ENCODE data around the gene TAF10. TPM values are rescaled to one million over a fixed set of nuclear protein-coding genes. Genes with fewer than 3 reads are reported as not detected.
A peak's percentile ranks its signal among the peaks of the same experiment; 100 is the strongest.

Gene TAF10
- total and polyA plus RNA-seq, 5 experiments from 2014 or later = 107 to 332 (median 247) TPM

DNA sequence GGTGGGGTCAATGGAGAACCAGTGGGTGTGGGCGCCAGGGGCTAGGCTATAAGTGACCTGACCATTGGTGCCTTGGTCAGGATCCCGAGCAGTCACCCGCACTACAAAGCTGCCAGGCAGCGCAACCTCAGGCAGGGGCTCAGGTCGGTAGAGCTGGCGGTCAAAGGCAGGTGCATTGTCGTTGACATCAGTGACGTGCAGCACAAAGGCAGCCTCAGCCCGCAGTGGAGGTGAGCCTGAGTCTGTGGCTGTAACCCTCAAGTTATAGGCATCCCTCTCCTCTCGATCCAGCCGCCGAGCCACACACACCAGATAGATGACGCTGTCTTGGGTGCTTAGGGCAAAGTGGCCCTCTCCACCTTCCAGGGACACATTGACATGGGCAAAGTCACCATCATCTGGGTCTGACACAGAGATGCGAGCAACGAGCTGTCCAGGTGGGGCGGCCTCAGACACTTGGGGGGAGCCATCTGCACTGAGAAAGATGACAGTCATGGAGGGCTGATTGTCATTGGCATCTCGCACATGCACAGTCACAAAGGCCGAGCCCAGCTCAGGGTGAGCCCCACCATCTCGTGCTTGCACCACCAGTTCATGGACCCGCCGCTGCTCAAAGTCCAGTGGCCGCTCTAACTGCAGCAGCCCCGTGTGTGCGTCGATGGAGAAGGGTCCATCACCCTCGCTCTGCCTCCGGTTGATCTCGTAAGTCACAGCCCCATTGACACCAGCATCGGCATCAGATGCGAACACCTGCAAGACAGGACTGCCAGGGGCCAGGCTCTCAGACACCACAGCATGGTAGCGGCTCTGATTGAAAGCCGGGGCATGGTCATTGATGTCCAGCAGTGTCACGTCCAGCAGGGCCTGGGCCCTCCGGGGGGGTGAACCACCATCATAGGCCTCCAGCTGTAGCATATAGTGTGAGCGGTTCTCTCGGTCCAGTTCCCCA is 28.3 kb upstream of the TAF10 start:
- H3K27ac Mint-ChIP-seq = no peak overlapping the region
- no peak for DNase-seq
- POLR2A ChIA-PET = interaction anchor here (1.5 to 1.8 kb wide), 3 partner anchors 21 to 42 kb away, joined by 6 to 7 read pairs (median 6); partner anchors contain the start of genes MRPL17, TAF10 and TPP1
- H3K4me1 Mint-ChIP-seq = peaks cover 2 to 10% (median 7%) of the 10 kb centered on the region in 4 donors
- H3K27me3 Mint-ChIP-seq = no peaks in the 10 kb centered on the region
- ATAC-seq = no peak
- H3K4me3 Mint-ChIP-seq = no peak overlapping the region
- H3K36me3 Mint-ChIP-seq = peaks cover 0 to 10% (median 0%) of the 10 kb centered on the region in 3 donors
- H3K9me3 Mint-ChIP-seq = no peaks in the 10 kb centered on the region

DNA sequence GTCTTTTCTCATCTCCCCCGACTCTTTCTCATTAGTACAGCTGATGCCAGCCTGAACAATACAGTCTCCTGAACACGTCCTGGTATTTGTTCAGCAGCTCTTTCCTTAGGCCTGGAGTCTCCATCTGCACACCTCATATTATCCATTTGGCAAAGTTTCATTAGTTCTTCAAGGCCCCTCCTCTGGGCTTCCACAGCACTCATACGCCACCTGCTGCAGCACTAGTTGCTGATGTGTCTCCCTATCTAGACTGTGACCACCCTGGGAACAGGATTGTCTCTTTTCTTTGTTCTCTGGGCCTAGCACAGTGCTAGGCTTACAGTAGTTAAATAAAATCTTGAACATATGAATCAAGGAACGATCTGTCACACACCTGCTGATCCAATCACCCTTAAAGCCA is 26.4 kb upstream of the TAF10 start:
- Mint-ChIP-seq H3K9me3 (no peaks in the 10 kb centered on the region), H3K4me1 (peaks cover 2 to 8% (median 5%) of the 10 kb centered on the region in 4 donors), H3K27ac (no peak overlapping the region), H3K4me3 (no peak overlapping the region), H3K27me3 (no peaks in the 10 kb centered on the region), H3K36me3 (peaks cover 0 to 13% (median 0%) of the 10 kb centered on the region in 3 donors)
- POLR2A ChIA-PET = interaction anchor here (0.8 to 4.3 kb wide), 4 partner anchors 9 to 26 kb away, joined by 3 to 18 read pairs (median 6); partner anchors contain the start of gene TAF10
- DNase-seq (no peak), ATAC-seq (no peak)

DNA sequence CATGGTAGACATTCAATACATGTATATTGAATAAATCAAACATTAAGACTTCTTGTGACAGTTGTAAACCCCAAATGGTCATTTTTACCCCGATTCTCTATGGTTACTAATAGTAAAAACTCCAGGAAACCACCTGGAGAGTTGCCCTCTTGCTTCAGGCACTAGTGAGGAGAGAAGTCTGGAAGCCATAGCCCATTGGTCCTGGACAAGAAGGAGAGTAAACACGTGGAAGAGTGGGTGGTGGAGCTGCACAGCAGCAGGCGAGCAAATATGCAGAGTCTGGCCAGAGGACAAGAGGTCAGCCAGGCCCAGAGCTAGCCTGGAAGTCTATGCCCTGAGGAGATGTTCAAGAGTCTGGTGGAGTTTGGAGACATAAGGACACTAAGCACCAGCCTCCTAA is 25.9 kb upstream of the TAF10 start:
- H3K4me3 Mint-ChIP-seq = no peak overlapping the region
- ATAC-seq = no peak
- H3K4me1 Mint-ChIP-seq = peaks cover 2 to 8% (median 6%) of the 10 kb centered on the region in 4 donors
- H3K9me3 Mint-ChIP-seq = no peaks in the 10 kb centered on the region
- DNase-seq = no peak
- no peak overlapping the region for H3K27ac Mint-ChIP-seq
- peaks cover 0 to 19% (median 0%) of the 10 kb centered on the region in 3 donors for H3K36me3 Mint-ChIP-seq
- no peaks in the 10 kb centered on the region for H3K27me3 Mint-ChIP-seq
- POLR2A ChIA-PET = interaction anchor here (1.2 to 4.3 kb wide), 2 partner anchors 10 to 19 kb away, joined by 4 to 18 read pairs; partner anchors contain the start of gene TPP1

- Mint-ChIP-seq H3K36me3 (peaks cover 0 to 26% (median 3%) of the 10 kb centered on the region in 3 donors), H3K27ac (no peak overlapping the region), H3K9me3 (no peaks in the 10 kb centered on the region), H3K4me3 (no peak overlapping the region), H3K27me3 (no peaks in the 10 kb centered on the region), H3K4me1 (peaks cover 2 to 18% (median 6%) of the 10 kb centered on the region in 4 donors)
- POLR2A ChIA-PET = interaction anchor here (1.2 to 4.3 kb wide), 2 partner anchors 11 to 17 kb away, joined by 4 to 18 read pairs; partner anchors contain the start of gene TPP1
- DNase-seq (no peak), ATAC-seq (no peak)
These were observed 24.5 kb upstream of the TAF10 start for GRCh38 chr11:6636480-6636879.

DNA sequence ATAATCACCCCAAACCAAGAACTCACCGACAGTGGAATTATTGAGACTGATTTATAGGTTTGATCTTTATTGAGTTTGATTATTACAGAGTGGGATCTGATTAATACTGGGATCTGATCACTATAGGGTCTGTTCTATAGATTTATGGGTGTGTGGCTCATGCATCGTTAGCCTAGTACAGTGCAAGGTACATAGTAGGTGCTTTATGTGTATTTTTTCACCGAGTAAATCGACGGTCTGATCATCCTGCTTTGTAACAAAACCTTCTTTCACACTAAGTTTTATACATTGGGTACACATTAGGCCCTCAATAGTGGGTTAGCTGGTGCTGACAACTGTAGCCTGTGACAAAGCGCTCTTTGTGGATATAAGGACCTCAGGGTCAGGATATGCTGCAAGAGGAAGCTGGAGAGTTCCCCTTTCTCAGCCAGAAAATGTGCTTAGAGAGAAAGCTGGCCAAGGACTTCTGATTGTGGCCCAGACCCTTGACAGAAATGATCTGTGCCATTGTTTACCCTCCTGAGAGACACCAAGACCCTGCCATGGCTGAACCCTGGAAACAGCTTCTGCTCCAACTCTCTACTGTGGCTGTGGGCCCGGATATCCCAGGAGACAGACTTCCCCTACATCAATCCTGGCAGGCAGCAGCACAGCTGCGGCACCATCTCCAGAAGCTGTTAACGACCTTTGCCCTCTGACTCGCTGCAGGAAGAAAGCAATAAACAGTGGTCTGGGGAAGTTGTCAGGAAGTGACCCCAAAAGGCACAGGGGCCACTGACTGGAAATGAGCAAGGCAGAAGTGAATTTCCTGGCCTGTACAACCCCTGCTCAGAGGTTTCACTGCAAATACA is 23.3 kb upstream of the TAF10 start:
- Mint-ChIP-seq H3K4me1 (peaks cover 2 to 18% (median 6%) of the 10 kb centered on the region in 4 donors), H3K27me3 (no peaks in the 10 kb centered on the region), H3K9me3 (no peaks in the 10 kb centered on the region), H3K27ac (peak overlapping the region in 2 of 10 donors; percentile 21 to 46), H3K36me3 (peaks cover 0 to 30% (median 6%) of the 10 kb centered on the region in 3 donors), H3K4me3 (no peak overlapping the region)
- DNase-seq = no peak
- POLR2A ChIA-PET = interaction anchor here (4.3 kb wide), 1 partner anchor 12 kb away, joined by 18 read pairs; no protein-coding TSS in a partner anchor
- no peak for ATAC-seq

GRCh38 chr11:6634534-6634933 is 22.5 kb upstream of the TAF10 start:
- H3K27me3 Mint-ChIP-seq = no peaks in the 10 kb centered on the region
- peak overlapping the region in 4 of 10 donors; percentile 4 to 47 (median 33) for H3K27ac Mint-ChIP-seq
- no peak for ATAC-seq
- H3K9me3 Mint-ChIP-seq = no peaks in the 10 kb centered on the region
- H3K4me1 Mint-ChIP-seq = peaks cover 2 to 16% (median 4%) of the 10 kb centered on the region in 4 donors
- H3K36me3 Mint-ChIP-seq = peaks cover 0 to 30% (median 6%) of the 10 kb centered on the region in 3 donors
- no peak overlapping the region for H3K4me3 Mint-ChIP-seq
- POLR2A ChIA-PET = no interaction called here
- no peak for DNase-seq

- no peaks in the 10 kb centered on the region for H3K27me3 Mint-ChIP-seq
- H3K9me3 Mint-ChIP-seq = no peaks in the 10 kb centered on the region
- H3K27ac Mint-ChIP-seq = peak overlapping the region in 2 of 10 donors; percentile 4 to 76
- H3K36me3 Mint-ChIP-seq = peaks cover 0 to 29% (median 6%) of the 10 kb centered on the region in 3 donors
- H3K4me1 Mint-ChIP-seq = peaks cover 0 to 14% (median 1%) of the 10 kb centered on the region in 4 donors
- POLR2A ChIA-PET = no interaction called here
- DNase-seq = no peak
- ATAC-seq = no peak
- H3K4me3 Mint-ChIP-seq = no peak overlapping the region
These were observed 21.7 kb upstream of the TAF10 start for GRCh38 chr11:6633422-6634408.

DNA sequence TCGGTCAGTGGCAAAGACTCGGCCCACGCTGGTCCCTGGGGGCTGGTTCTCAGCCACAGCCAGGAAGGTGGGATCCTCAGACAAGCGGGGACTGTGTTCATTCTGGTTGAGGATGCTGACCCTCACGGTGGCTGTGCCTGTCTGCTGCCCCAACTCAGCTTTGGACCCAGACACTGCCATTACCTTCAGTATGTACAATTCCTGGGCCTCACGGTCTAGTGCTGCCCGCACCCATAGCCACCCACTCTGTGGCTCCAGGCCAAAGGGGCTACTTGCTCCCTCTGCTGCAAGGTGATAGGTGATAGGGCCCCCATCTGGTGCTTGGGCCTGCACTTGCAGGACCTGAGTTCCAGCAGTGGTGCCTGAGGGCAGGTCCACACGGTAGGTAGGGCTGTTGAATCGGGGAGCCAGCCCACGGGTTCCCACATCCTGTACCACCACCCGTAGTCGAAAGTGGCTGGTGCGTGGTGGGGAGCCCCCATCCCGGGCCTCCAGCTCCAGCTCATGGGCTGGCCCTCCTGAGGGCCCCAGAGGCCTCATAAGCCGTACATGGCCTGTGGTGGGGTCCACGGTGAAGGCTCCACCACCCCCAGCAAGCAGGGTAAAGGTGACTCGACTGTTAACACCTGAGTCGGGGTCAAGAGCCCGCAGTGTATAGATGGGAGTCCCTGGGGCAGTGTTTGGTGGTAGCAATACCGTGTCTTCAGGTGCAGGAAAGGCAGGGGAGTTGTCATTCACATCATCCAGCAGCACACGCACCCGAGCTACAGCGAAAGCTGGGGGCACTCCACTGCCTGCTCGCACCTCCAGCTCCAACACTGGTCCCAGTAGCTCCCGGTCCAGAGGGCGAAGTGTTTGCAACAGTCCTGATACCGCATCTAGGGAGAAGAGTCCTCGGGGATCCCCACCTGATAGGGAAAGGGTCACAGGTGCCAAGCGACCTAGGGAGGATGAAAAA is 20.4 kb upstream of the TAF10 start:
- ATAC-seq (no peak), DNase-seq (no peak)

GRCh38 chr11:6631361-6631890 is 19.4 kb upstream of the TAF10 start:
- POLR2A ChIA-PET = interaction anchor here (0.9 to 3.0 kb wide), 5 partner anchors 12 to 52 kb away, joined by 3 to 12 read pairs (median 3); partner anchors contain the start of genes MRPL17, TAF10 and TPP1
- H3K4me1 Mint-ChIP-seq = peaks cover 9 to 35% (median 18%) of the 10 kb centered on the region in 4 donors

More for the DNA sequence above, 20.4 kb upstream of the TAF10 start:
- peaks cover 9 to 26% (median 11%) of the 10 kb centered on the region in 4 donors for H3K4me1 Mint-ChIP-seq
- POLR2A ChIA-PET = interaction anchor here (2.2 to 3.0 kb wide), 2 partner anchors 13 to 20 kb away, joined by 7 to 12 read pairs; partner anchors contain the start of genes TAF10 and TPP1
- peaks cover 0 to 29% (median 6%) of the 10 kb centered on the region in 3 donors for H3K36me3 Mint-ChIP-seq
- H3K27ac Mint-ChIP-seq = peak overlapping the region in 3 of 10 donors; percentile 46 to 77 (median 69)
- no peaks in the 10 kb centered on the region for H3K9me3 Mint-ChIP-seq
- H3K27me3 Mint-ChIP-seq = no peaks in the 10 kb centered on the region
- no peak overlapping the region for H3K4me3 Mint-ChIP-seq

DNA sequence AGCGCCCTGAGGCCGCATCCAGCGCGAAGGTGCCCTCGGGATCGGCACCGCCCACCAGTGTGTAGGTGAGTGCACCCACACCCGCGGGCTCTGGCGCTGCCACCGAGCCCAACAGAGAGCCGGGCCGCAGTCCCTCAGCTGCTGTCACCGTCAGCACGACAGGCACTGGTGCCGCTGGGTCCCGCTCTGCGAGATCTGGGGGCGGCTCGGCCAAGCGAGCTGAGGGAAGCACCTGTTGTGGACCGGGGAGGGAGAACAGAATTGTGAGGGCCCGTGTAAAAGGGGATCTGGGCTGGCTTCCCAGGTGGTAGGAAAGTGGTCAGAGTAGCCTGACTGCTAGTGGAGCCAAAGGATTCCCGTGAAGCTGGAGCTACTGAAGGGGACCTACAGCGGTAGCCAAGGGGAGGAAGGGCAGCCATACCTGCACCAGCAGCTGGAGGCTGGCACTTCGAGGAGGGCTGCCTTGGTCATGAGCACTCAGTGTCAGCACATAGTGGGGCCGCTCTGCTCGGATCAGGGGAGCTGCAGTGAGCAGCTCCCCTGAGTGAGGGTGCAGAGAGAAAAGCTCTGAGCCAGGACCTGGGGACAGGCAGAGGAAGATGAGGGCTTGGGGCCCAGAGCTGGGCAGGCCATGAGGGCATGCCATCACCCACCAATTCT is 18.7 kb upstream of the TAF10 start:
- Mint-ChIP-seq H3K4me1 (peaks cover 10 to 38% (median 20%) of the 10 kb centered on the region in 4 donors), H3K9me3 (no peaks in the 10 kb centered on the region), H3K27me3 (no peaks in the 10 kb centered on the region), H3K4me3 (no peak overlapping the region), H3K27ac (peak overlapping the region in 3 of 10 donors; percentile 40 to 75 (median 67)), H3K36me3 (peaks cover 0 to 37% (median 12%) of the 10 kb centered on the region in 3 donors)
- DNase-seq = no peak
- no peak for ATAC-seq
- POLR2A ChIA-PET = interaction anchor here (0.9 to 3.0 kb wide), 5 partner anchors 12 to 53 kb away, joined by 3 to 12 read pairs (median 3); partner anchors contain the start of genes MRPL17, TAF10 and TPP1

More at GRCh38 chr11:6631361-6631890, 19.4 kb upstream of the TAF10 start:
- Mint-ChIP-seq H3K27ac (peak overlapping the region in 3 of 10 donors; percentile 37 to 77 (median 75)), H3K27me3 (no peaks in the 10 kb centered on the region), H3K36me3 (peaks cover 0 to 34% (median 8%) of the 10 kb centered on the region in 3 donors), H3K9me3 (no peaks in the 10 kb centered on the region), H3K4me3 (no peak overlapping the region)
- no peak for ATAC-seq
- no peak for DNase-seq
